ENCODE measurements around the gene AMZ2. TPM values are rescaled to one million over a fixed set of nuclear protein-coding genes. Genes with fewer than 3 reads are reported as not detected.
A peak's percentile ranks its signal among the peaks of the same experiment; 100 is the strongest.

The AMZ2 gene
- total and polyA plus RNA-seq, 4 donors = 11.6 to 19.6 (median 17.3) TPM

- TF ChIP-seq ATF3 (IDR thresholded peaks at IDR 0.05) (no peak), RAD21 (IDR thresholded peaks at IDR 0.05) (no peak), JUND (IDR thresholded peaks at IDR 0.05) (no peak), HNF4G (IDR thresholded peaks at IDR 0.05) (no peak), SP1 (IDR thresholded peaks at IDR 0.05) (no peak)
These were observed 41.6 kb downstream of the AMZ2 start (continued) for GRCh38 chr17:68289473-68289872.

- WGBS = 38% methylated on average over 9 of the region's 9 CpGs
- Histone ChIP-seq H3K9me3 (ENCODE audit: control insufficient read depth in 4 of 4, low read length in 3 of 4) (no peaks in the 10 kb centered on the region), H3K4me1 (ENCODE audit: control insufficient read depth in 4 of 4, insufficient read depth in 4 of 4, low read length in 3 of 4) (peaks cover 5 to 22% (median 15%) of the 10 kb centered on the region in 4 donors), H3K9ac (ENCODE audit: low read depth in 1 of 2, low read length in 2 of 2) (peak overlapping the region in 1 of 2 donors; percentile 54), H3K27ac (ENCODE audit: low read depth in 1 of 2, low read length in 2 of 2) (peak overlapping the region; percentile 75 to 78), H3K27me3 (ENCODE audit: control insufficient read depth in 4 of 4, insufficient read depth in 4 of 4, low read length in 3 of 4) (no peaks in the 10 kb centered on the region), H3K4me3 (ENCODE audit: low read depth in 1 of 3, low read length in 3 of 3) (peak overlapping the region; percentile 60 to 76 (median 63)), H3K36me3 (ENCODE audit: control insufficient read depth in 4 of 4, insufficient read depth in 3 of 4, low read depth in 1 of 4, low read length in 3 of 4) (no peaks in the 10 kb centered on the region)
- no peak for DNase-seq (ENCODE audit: low spot score)
- TF ChIP-seq ATF3 (IDR thresholded peaks at IDR 0.05) (no peak), FOXA1 (IDR thresholded peaks at IDR 0.05) (no peak), TAF1 (conservative IDR thresholded peaks at IDR 0.05) (no peak), EGR1 (IDR thresholded peaks at IDR 0.05; ENCODE audit: low read depth in 2 of 2) (no peak), HNF4A (conservative IDR thresholded peaks at IDR 0.05) (no peak), SP1 (IDR thresholded peaks at IDR 0.05) (no peak), RXRA (IDR thresholded peaks at IDR 0.05) (no peak), RAD21 (IDR thresholded peaks at IDR 0.05) (no peak), GABPA (IDR thresholded peaks at IDR 0.05 in 1 of 2, conservative IDR thresholded peaks at IDR 0.05 in 1 of 2) (no peak), YY1 (IDR thresholded peaks at IDR 0.05) (no peak)
- TF ChIP-seq, protein P1, sequence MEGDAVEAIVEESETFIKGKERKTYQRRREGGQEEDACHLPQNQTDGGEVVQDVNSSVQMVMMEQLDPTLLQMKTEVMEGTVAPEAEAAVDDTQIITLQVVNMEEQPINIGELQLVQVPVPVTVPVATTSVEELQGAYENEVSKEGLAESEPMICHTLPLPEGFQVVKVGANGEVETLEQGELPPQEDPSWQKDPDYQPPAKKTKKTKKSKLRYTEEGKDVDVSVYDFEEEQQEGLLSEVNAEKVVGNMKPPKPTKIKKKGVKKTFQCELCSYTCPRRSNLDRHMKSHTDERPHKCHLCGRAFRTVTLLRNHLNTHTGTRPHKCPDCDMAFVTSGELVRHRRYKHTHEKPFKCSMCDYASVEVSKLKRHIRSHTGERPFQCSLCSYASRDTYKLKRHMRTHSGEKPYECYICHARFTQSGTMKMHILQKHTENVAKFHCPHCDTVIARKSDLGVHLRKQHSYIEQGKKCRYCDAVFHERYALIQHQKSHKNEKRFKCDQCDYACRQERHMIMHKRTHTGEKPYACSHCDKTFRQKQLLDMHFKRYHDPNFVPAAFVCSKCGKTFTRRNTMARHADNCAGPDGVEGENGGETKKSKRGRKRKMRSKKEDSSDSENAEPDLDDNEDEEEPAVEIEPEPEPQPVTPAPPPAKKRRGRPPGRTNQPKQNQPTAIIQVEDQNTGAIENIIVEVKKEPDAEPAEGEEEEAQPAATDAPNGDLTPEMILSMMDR (IDR thresholded peaks at IDR 0.05; ENCODE audit: low read depth, low read length, missing input control) = no peak
These were observed 42.1 kb downstream of the AMZ2 start for GRCh38 chr17:68289936-68290267.

- 5% methylated on average over 50 of the region's 50 CpGs for WGBS
- peaks cover 5 to 22% (median 15%) of the 10 kb centered on the region in 4 donors for H3K4me1 ChIP-seq (ENCODE audit: control insufficient read depth in 4 of 4, insufficient read depth in 4 of 4, low read length in 3 of 4)
- H3K36me3 ChIP-seq (ENCODE audit: control insufficient read depth in 4 of 4, insufficient read depth in 3 of 4, low read depth in 1 of 4, low read length in 3 of 4) = no peaks in the 10 kb centered on the region
- TF ChIP-seq JUND (IDR thresholded peaks at IDR 0.05) (no peak), NR2F2 (IDR thresholded peaks at IDR 0.05) (no peak), HNF4A (conservative IDR thresholded peaks at IDR 0.05) (no peak), YY1 (IDR thresholded peaks at IDR 0.05) (no peak), HNF4G (IDR thresholded peaks at IDR 0.05) (no peak), RAD21 (IDR thresholded peaks at IDR 0.05) (no peak), SP1 (IDR thresholded peaks at IDR 0.05) (no peak), FOXA2 (IDR thresholded peaks at IDR 0.05) (no peak), TAF1 (conservative IDR thresholded peaks at IDR 0.05) (no peak), GABPA (IDR thresholded peaks at IDR 0.05 in 1 of 2, conservative IDR thresholded peaks at IDR 0.05 in 1 of 2) (no peak)
- no peaks in the 10 kb centered on the region for H3K27me3 ChIP-seq (ENCODE audit: control insufficient read depth in 4 of 4, insufficient read depth in 4 of 4, low read length in 3 of 4)
- H3K9ac ChIP-seq (ENCODE audit: low read depth in 1 of 2, low read length in 2 of 2) = peak overlapping the region; percentile 36 to 54
- H3K9me3 ChIP-seq (ENCODE audit: control insufficient read depth in 4 of 4, low read length in 3 of 4) = no peaks in the 10 kb centered on the region
- H3K4me3 ChIP-seq (ENCODE audit: low read depth in 1 of 3, low read length in 3 of 3) = peak overlapping the region; percentile 60 to 76 (median 63)
- DNase-seq (ENCODE audit: low spot score) = peak; percentile 36
- peak overlapping the region; percentile 75 to 78 for H3K27ac ChIP-seq (ENCODE audit: low read depth in 1 of 2, low read length in 2 of 2)
These were observed 42.6 kb downstream of the AMZ2 start for GRCh38 chr17:68290268-68290954.
